Cardiac muscle cell (in vitro differentiated cells and primary cell): ENCODE results near the gene CDH4. TPM values are rescaled to one million over a fixed set of nuclear protein-coding genes. Genes with fewer than 3 reads are reported as not detected.

Experiments used
- DNase-seq, 2 donors: peaks; one replicate each; pipeline versions ENCODE4 v3.0.0 to v3.0.0-alpha.2; 2010 to 2017; ENCODE audit warnings: low read depth in 1 of 2, low spot score in 1 of 2
- H3K27ac ChIP-seq: fragments of 200-600 bp; sonication (generic); 2 replicates; pipeline ENCODE4 v1.5.1; 2016
- H3K27me3 ChIP-seq: fragments of 200-600 bp; sonication (generic); 2 replicates; pipeline ENCODE4 v1.6.0; 2016; ENCODE audit warnings: control low read depth
- H3K36me3 ChIP-seq: fragments of 200-600 bp; sonication (generic); 2 replicates; pipeline ENCODE4 v1.5.1; 2016; ENCODE audit warnings: control low read depth
- H3K4me1 ChIP-seq: fragments of 200-600 bp; sonication (generic); 2 replicates; pipeline ENCODE4 v1.8.1; 2017; ENCODE audit warnings: low read depth, mild to moderate bottlenecking, mixed run types
- H3K4me3 ChIP-seq: fragments of 200-600 bp; sonication (generic); 2 replicates; pipeline ENCODE4 v1.5.1; 2016; ENCODE audit warnings: mild to moderate bottlenecking
- H3K9me3 ChIP-seq: fragments of 200-600 bp; sonication (generic); 2 replicates; pipeline ENCODE4 v1.5.1; 2017; ENCODE audit warnings: low read depth, mild to moderate bottlenecking, control low read depth
- CTCF ChIP-seq: IDR thresholded peaks from 2 replicates; pipeline ENCODE4 v1.5.1; 2012; ENCODE audit warnings: low read depth, mild to moderate bottlenecking, low read length
- polyA plus RNA-seq: library from polyadenylated mRNA; unstranded; fragments of >200 nt; fragmentation: Nextera tagmentation; extraction: Ambion mirVana; gene quantifications from 2 replicates; pipeline ENCODE4 v1.2.1, GENCODE V29; 2016
- total RNA-seq: library from RNA; depleted of rRNA; stranded (reverse); fragments of >200 nt; gene quantifications from 2 replicates; pipeline ENCODE4 v1.2.3, GENCODE V29; 2016

The CDH4 gene
- total and polyA plus RNA-seq, 2 experiments from 2014 or later = 0.43 to 0.80 TPM

GRCh38 chr20:61857414-61857775, 605.3 kb downstream of the CDH4 start:
- Histone ChIP-seq H3K4me1 (no peaks in the 10 kb centered on the region), H3K9me3 (no peaks in the 10 kb centered on the region), H3K27ac (no peak overlapping the region), H3K4me3 (no peak overlapping the region), H3K27me3 (no peaks in the 10 kb centered on the region), H3K36me3 (no peaks in the 10 kb centered on the region)
- DNase-seq = no peak
- no peak for TF ChIP-seq CTCF

GRCh38 chr20:61857884-61858283, 605.8 kb downstream of the CDH4 start:
- no peak overlapping the region for H3K4me3 ChIP-seq
- H3K4me1 ChIP-seq = no peaks in the 10 kb centered on the region
- H3K27me3 ChIP-seq = no peaks in the 10 kb centered on the region
- DNase-seq = no peak
- H3K9me3 ChIP-seq = no peaks in the 10 kb centered on the region
- no peak overlapping the region for H3K27ac ChIP-seq
- no peaks in the 10 kb centered on the region for H3K36me3 ChIP-seq
- TF ChIP-seq CTCF = no peak

GRCh38 chr20:61859767-61860166, 607.7 kb downstream of the CDH4 start:
- Histone ChIP-seq H3K4me3 (no peak overlapping the region), H3K9me3 (no peaks in the 10 kb centered on the region), H3K27ac (no peak overlapping the region), H3K36me3 (no peaks in the 10 kb centered on the region), H3K27me3 (no peaks in the 10 kb centered on the region), H3K4me1 (no peaks in the 10 kb centered on the region)
- DNase-seq = no peak
- TF ChIP-seq CTCF = no peak

- no peaks in the 10 kb centered on the region for H3K9me3 ChIP-seq
- no peak for TF ChIP-seq CTCF
- no peaks in the 10 kb centered on the region for H3K4me1 ChIP-seq
- H3K36me3 ChIP-seq = no peaks in the 10 kb centered on the region
- H3K27ac ChIP-seq = no peak overlapping the region
- no peak overlapping the region for H3K4me3 ChIP-seq
- H3K27me3 ChIP-seq = no peaks in the 10 kb centered on the region
- DNase-seq = no peak
Measured at GRCh38 chr20:61860260-61860987, 608.4 kb downstream of the CDH4 start.

GRCh38 chr20:61861054-61861841, 609.2 kb downstream of the CDH4 start:
- no peak for DNase-seq
- Histone ChIP-seq H3K9me3 (no peaks in the 10 kb centered on the region), H3K27ac (no peak overlapping the region), H3K4me1 (no peaks in the 10 kb centered on the region), H3K4me3 (no peak overlapping the region), H3K36me3 (no peaks in the 10 kb centered on the region), H3K27me3 (no peaks in the 10 kb centered on the region)
- no peak for TF ChIP-seq CTCF
